K562 (cell line): Measurements from ENCODE around the gene USH1G. TPM values are rescaled to one million over a fixed set of nuclear protein-coding genes. Genes with fewer than 3 reads are reported as not detected.

Source experiments
- ZBTB40 ChIP-seq, 2 experiments: fragments of 450-650 bp in 1 of 2; sonication (generic) in 1 of 2; formaldehyde crosslinking in 1 of 2; IDR thresholded peaks; 2 replicates each; pipeline versions ENCODE4 v1.7.1 to v1.9.0; 2016 to 2022; ENCODE audit warnings: inconsistent platforms in 1 of 2, mild to moderate bottlenecking in 1 of 2, missing genetic modification reagents in 1 of 2
- polyA plus RNA-seq, 8 experiments: library from polyadenylated mRNA; depleted of rRNA in 4 of 8; stranded (reverse) in 5 of 8; unstranded in 3 of 8; fragments of >200 nt; fragmentation: Nextera tagmentation in 2 of 8; fragmentation: Illumina TruSeq in 1 of 8; extraction: Ambion mirVana in 2 of 8; extraction: Trizol in 1 of 8; gene quantifications; 2 replicates each; pipeline versions ENCODE4 v1.2.1 to v1.2.3, GENCODE V29; 2011 to 2014; ENCODE audit warnings: inconsistent platforms in 1 of 8, missing spikeins in 1 of 8
- total RNA-seq, 7 experiments: library from RNA; depleted of rRNA in 6 of 7; stranded (reverse); fragments of >200 nt in 6 of 7; fragmentation: Illumina TruSeq in 2 of 7; extraction: Trizol in 2 of 7; gene quantifications; 2 replicates each; pipeline versions ENCODE4 v1.2.1 to v1.2.3, GENCODE V29; 2011 to 2021; ENCODE audit warnings: low replicate concordance in 1 of 7

USH1G gene
- total and polyA plus RNA-seq, 9 of the 15 experiments (the other 6 are each of a cell fraction or from before 2014, with no cell fraction given) = 0.22 to 1.00 (median 0.64) TPM; not detected in 2

DNA sequence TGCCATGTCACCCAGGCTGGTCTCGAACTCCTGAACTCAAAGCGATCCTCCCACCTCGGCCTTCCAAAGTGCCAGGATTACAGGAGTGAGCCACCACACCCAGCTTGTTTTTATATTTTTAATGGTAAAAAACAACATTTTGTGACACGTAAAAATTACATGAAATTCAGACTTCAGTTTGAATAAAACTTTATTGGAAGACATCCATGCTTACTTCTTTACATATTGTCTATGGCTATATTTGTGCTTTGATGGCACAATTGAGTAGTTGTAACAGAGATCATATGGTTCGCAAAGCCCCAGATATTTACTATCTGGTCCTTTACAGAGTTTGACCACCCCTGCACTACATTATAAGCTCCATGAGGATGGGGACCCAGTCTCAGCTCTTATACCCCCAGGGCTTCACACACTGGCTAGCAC is 48.4 kb downstream of the USH1G start (continued):
- TF ChIP-seq ZBTB40 (IDR thresholded peaks at IDR 0.05) = peak; percentile 97
- peak; percentile 96 for TF ChIP-seq ZBTB40 (CRISPR knock-in tag; IDR thresholded peaks at IDR 0.05)
